ENCODE data around the gene SMC6.

SMC6 gene

GRCh38 chr2:17638196-17638743 is 115.3 kb downstream of the SMC6 start:
- Histone ChIP-seq H3K36me3 (ENCODE audit: insufficient read depth, low read depth, low read length) (no peaks in the 10 kb centered on the region), H3K27ac (ENCODE audit: low read length) (no peak overlapping the region), H3K9me3 (ENCODE audit: insufficient read depth, low read depth, low read length) (no peaks in the 10 kb centered on the region), H3K9ac (ENCODE audit: low read depth, low read length) (no peak overlapping the region), H3K4me1 (ENCODE audit: insufficient read depth, low read length) (no peaks in the 10 kb centered on the region; the same call in 1 of the 2 replicates), H3K27me3 (ENCODE audit: insufficient read depth, low read length) (no peaks in the 10 kb centered on the region), H3K4me3 (ENCODE audit: low read length) (no peak overlapping the region)

GRCh38 chr2:17637131-17637906 is 116.3 kb downstream of the SMC6 start:
- no peak overlapping the region for H3K9ac ChIP-seq (ENCODE audit: low read depth, low read length)
- no peaks in the 10 kb centered on the region for H3K36me3 ChIP-seq (ENCODE audit: insufficient read depth, low read depth, low read length)
- H3K27ac ChIP-seq (ENCODE audit: low read length) = no peak overlapping the region
- H3K4me1 ChIP-seq (ENCODE audit: insufficient read depth, low read length) = no peaks in the 10 kb centered on the region; the same call in 1 of the 2 replicates
- H3K4me3 ChIP-seq (ENCODE audit: low read length) = no peak overlapping the region
- no peaks in the 10 kb centered on the region for H3K9me3 ChIP-seq (ENCODE audit: insufficient read depth, low read depth, low read length)
- no peaks in the 10 kb centered on the region for H3K27me3 ChIP-seq (ENCODE audit: insufficient read depth, low read length)

- H3K27ac ChIP-seq (ENCODE audit: low read length) = no peak overlapping the region
- no peak overlapping the region for H3K4me3 ChIP-seq (ENCODE audit: low read length)
- no peaks in the 10 kb centered on the region for H3K36me3 ChIP-seq (ENCODE audit: insufficient read depth, low read depth, low read length)
- no peaks in the 10 kb centered on the region for H3K27me3 ChIP-seq (ENCODE audit: insufficient read depth, low read length)
- H3K9me3 ChIP-seq (ENCODE audit: insufficient read depth, low read depth, low read length) = no peaks in the 10 kb centered on the region
- no peak overlapping the region for H3K9ac ChIP-seq (ENCODE audit: low read depth, low read length)
- no peaks in the 10 kb centered on the region; the same call in 1 of the 2 replicates for H3K4me1 ChIP-seq (ENCODE audit: insufficient read depth, low read length)
These were observed 117.4 kb downstream of the SMC6 start for GRCh38 chr2:17636257-17636656.

- H3K4me1 ChIP-seq (ENCODE audit: insufficient read depth, low read length) = no peaks in the 10 kb centered on the region; the same call in 1 of the 2 replicates
- no peaks in the 10 kb centered on the region for H3K36me3 ChIP-seq (ENCODE audit: insufficient read depth, low read depth, low read length)
- no peak overlapping the region for H3K9ac ChIP-seq (ENCODE audit: low read depth, low read length)
- H3K9me3 ChIP-seq (ENCODE audit: insufficient read depth, low read depth, low read length) = no peaks in the 10 kb centered on the region
- no peak overlapping the region for H3K4me3 ChIP-seq (ENCODE audit: low read length)
- H3K27me3 ChIP-seq (ENCODE audit: insufficient read depth, low read length) = no peaks in the 10 kb centered on the region
- H3K27ac ChIP-seq (ENCODE audit: low read length) = no peak overlapping the region
These were observed 118.6 kb downstream of the SMC6 start for GRCh38 chr2:17634997-17635396.

- Histone ChIP-seq H3K4me1 (ENCODE audit: insufficient read depth, low read length) (no peaks in the 10 kb centered on the region), H3K9me3 (ENCODE audit: insufficient read depth, low read depth, low read length) (no peaks in the 10 kb centered on the region), H3K27me3 (ENCODE audit: insufficient read depth, low read length) (no peaks in the 10 kb centered on the region), H3K27ac (ENCODE audit: low read length) (no peak overlapping the region), H3K4me3 (ENCODE audit: low read length) (no peak overlapping the region), H3K36me3 (ENCODE audit: insufficient read depth, low read depth, low read length) (no peaks in the 10 kb centered on the region), H3K9ac (ENCODE audit: low read depth, low read length) (no peak overlapping the region)
These were observed 123.5 kb downstream of the SMC6 start for GRCh38 chr2:17630089-17630488.

GRCh38 chr2:17628349-17629261 is 125.0 kb downstream of the SMC6 start:
- H3K9me3 ChIP-seq (ENCODE audit: insufficient read depth, low read depth, low read length) = no peaks in the 10 kb centered on the region
- H3K4me1 ChIP-seq (ENCODE audit: insufficient read depth, low read length) = no peaks in the 10 kb centered on the region
- H3K27me3 ChIP-seq (ENCODE audit: insufficient read depth, low read length) = no peaks in the 10 kb centered on the region
- H3K9ac ChIP-seq (ENCODE audit: low read depth, low read length) = no peak overlapping the region
- H3K36me3 ChIP-seq (ENCODE audit: insufficient read depth, low read depth, low read length) = no peaks in the 10 kb centered on the region
- no peak overlapping the region for H3K4me3 ChIP-seq (ENCODE audit: low read length)
- H3K27ac ChIP-seq (ENCODE audit: low read length) = no peak overlapping the region

GRCh38 chr2:17627434-17627833 is 126.2 kb downstream of the SMC6 start:
- Histone ChIP-seq H3K27me3 (ENCODE audit: insufficient read depth, low read length) (no peaks in the 10 kb centered on the region), H3K4me3 (ENCODE audit: low read length) (no peak overlapping the region), H3K4me1 (ENCODE audit: insufficient read depth, low read length) (no peaks in the 10 kb centered on the region), H3K9me3 (ENCODE audit: insufficient read depth, low read depth, low read length) (no peaks in the 10 kb centered on the region), H3K27ac (ENCODE audit: low read length) (no peak overlapping the region), H3K36me3 (ENCODE audit: insufficient read depth, low read depth, low read length) (0 out of 2 replicates have a peak, but pooled peaks cover 3% of the 10 kb centered on the region), H3K9ac (ENCODE audit: low read depth, low read length) (no peak overlapping the region)

- H3K9ac ChIP-seq (ENCODE audit: low read depth, low read length) = no peak overlapping the region
- no peak overlapping the region for H3K4me3 ChIP-seq (ENCODE audit: low read length)
These were observed 126.6 kb downstream of the SMC6 start for GRCh38 chr2:17626986-17627385.

GRCh38 chr2:17625446-17625845 is 128.2 kb downstream of the SMC6 start:
- no peak overlapping the region for H3K4me3 ChIP-seq (ENCODE audit: low read length)
- H3K36me3 ChIP-seq (ENCODE audit: insufficient read depth, low read depth, low read length) = 0 out of 2 replicates have a peak, but pooled peaks cover 3% of the 10 kb centered on the region
- peaks cover 3% of the 10 kb centered on the region; the same call in 1 of the 2 replicates for H3K4me1 ChIP-seq (ENCODE audit: insufficient read depth, low read length)
- H3K9me3 ChIP-seq (ENCODE audit: insufficient read depth, low read depth, low read length) = no peaks in the 10 kb centered on the region
- H3K9ac ChIP-seq (ENCODE audit: low read depth, low read length) = no peak overlapping the region
- no peaks in the 10 kb centered on the region for H3K27me3 ChIP-seq (ENCODE audit: insufficient read depth, low read length)
- no peak overlapping the region for H3K27ac ChIP-seq (ENCODE audit: low read length)

More at GRCh38 chr2:17626986-17627385, 126.6 kb downstream of the SMC6 start:
- Histone ChIP-seq H3K9me3 (ENCODE audit: insufficient read depth, low read depth, low read length) (no peaks in the 10 kb centered on the region), H3K4me1 (ENCODE audit: insufficient read depth, low read length) (no peaks in the 10 kb centered on the region), H3K36me3 (ENCODE audit: insufficient read depth, low read depth, low read length) (0 out of 2 replicates have a peak, but pooled peaks cover 3% of the 10 kb centered on the region), H3K27me3 (ENCODE audit: insufficient read depth, low read length) (no peaks in the 10 kb centered on the region), H3K27ac (ENCODE audit: low read length) (no peak overlapping the region)

- peaks cover 6% of the 10 kb centered on the region; the same call in 1 of the 2 replicates for H3K4me1 ChIP-seq (ENCODE audit: insufficient read depth, low read length)
- H3K4me3 ChIP-seq (ENCODE audit: low read length) = no peak overlapping the region
- H3K9me3 ChIP-seq (ENCODE audit: insufficient read depth, low read depth, low read length) = no peaks in the 10 kb centered on the region
- no peak overlapping the region for H3K9ac ChIP-seq (ENCODE audit: low read depth, low read length)
- no peak overlapping the region for H3K27ac ChIP-seq (ENCODE audit: low read length)
- no peaks in the 10 kb centered on the region for H3K27me3 ChIP-seq (ENCODE audit: insufficient read depth, low read length)
- 0 out of 2 replicates have a peak, but pooled peaks cover 3% of the 10 kb centered on the region for H3K36me3 ChIP-seq (ENCODE audit: insufficient read depth, low read depth, low read length)
These were observed 131.8 kb downstream of the SMC6 start for GRCh38 chr2:17621781-17622180.

GRCh38 chr2:17620841-17621240 is 132.8 kb downstream of the SMC6 start:
- Histone ChIP-seq H3K27me3 (ENCODE audit: insufficient read depth, low read length) (no peaks in the 10 kb centered on the region), H3K27ac (ENCODE audit: low read length) (no peak overlapping the region), H3K4me3 (ENCODE audit: low read length) (no peak overlapping the region), H3K9me3 (ENCODE audit: insufficient read depth, low read depth, low read length) (no peaks in the 10 kb centered on the region), H3K36me3 (ENCODE audit: insufficient read depth, low read depth, low read length) (0 out of 2 replicates have a peak, but pooled peaks cover 3% of the 10 kb centered on the region), H3K9ac (ENCODE audit: low read depth, low read length) (no peak overlapping the region), H3K4me1 (ENCODE audit: insufficient read depth, low read length) (peaks cover 6% of the 10 kb centered on the region; the same call in 1 of the 2 replicates)
